GM12878 (cell line): Measurements from ENCODE around the gene ITGBL1. TPM values are rescaled to one million over a fixed set of nuclear protein-coding genes. Genes with fewer than 3 reads are reported as not detected.

Experiments used
- ATAC-seq: fragments of 200-7000 bp; cut with Tn5 transposase; 3 replicates; pipeline ENCODE4 v1.9.1; 2020; ENCODE audit warnings: mild to moderate bottlenecking, moderate library complexity
- BruUV-seq: library from RNA; stranded (reverse); fragments of 400-500 nt; replicated peaks from 2 replicates; lab custom pipeline; 2021; lab: Mats Ljungman, UMichigan
- CTCF ChIA-PET: fragments of 300-600 bp; sonication (Branson Sonifier 250); formaldehyde crosslinking; extraction: SDS; loops from one replicate; lab custom pipeline; 2021; ENCODE audit warnings: inconsistent platforms; lab: Yijun Ruan, JAX
- POLR2A ChIA-PET: fragments of 350-600 bp; formaldehyde crosslinking; extraction: SDS; loops from one replicate; lab custom pipeline; 2021; ENCODE audit warnings: inconsistent platforms; lab: Charles Lee
- RAD21 ChIA-PET: fragments of 300-600 bp; sonication (Branson Sonifier 250); formaldehyde crosslinking; loops from one replicate; lab custom pipeline; 2023; ENCODE audit warnings: antibody characterized with exemption; ENCODE audit not compliant: unreplicated experiment; lab: Charles Lee
- SMC1A ChIA-PET: fragments of 300-600 bp; sonication (Branson Sonifier 250); formaldehyde crosslinking; loops from one replicate; lab custom pipeline; 2023; ENCODE audit not compliant: unreplicated experiment, uncharacterized antibody; lab: Charles Lee
- DNase-seq: peaks from one replicate; pipeline ENCODE4 v3.0.0-alpha.2; 2011; ENCODE audit warnings: low read depth, low spot score
- FAIRE-seq: peaks from 3 replicates; lab custom pipeline; 2011; peaks lifted over from hg19 to GRCh38; lab: Jason Lieb, UNC
- H2AFZ ChIP-seq: 2 replicates; pipeline ENCODE4 v1.6.0; 2011; ENCODE audit warnings: low read depth, low read length, control low read depth; ENCODE audit not compliant: control insufficient read depth
- H3K27ac ChIP-seq: 2 replicates; pipeline ENCODE4 v1.5.1; 2011; ENCODE audit warnings: control low read depth; ENCODE audit not compliant: control insufficient read depth, insufficient read depth
- H3K27me3 ChIP-seq, 2 experiments: replicated peaks in 1 of 2; 2 replicates each; pipeline versions ENCODE4 v1.6.0 to v1.6.1; 2011; ENCODE audit warnings: low read length in 1 of 2; ENCODE audit not compliant: control insufficient read depth in 2 of 2, insufficient read depth in 2 of 2
- H3K36me3 ChIP-seq, 2 experiments: 2 replicates each; pipeline ENCODE4 v1.5.1; 2011; ENCODE audit warnings: low read length in 1 of 2; ENCODE audit not compliant: control insufficient read depth in 2 of 2, insufficient read depth in 2 of 2
- H3K4me1 ChIP-seq: 2 replicates; pipeline ENCODE4 v1.6.1; 2011; ENCODE audit warnings: mild to moderate bottlenecking, low read length, moderate library complexity, mixed read lengths; ENCODE audit not compliant: control insufficient read depth, insufficient read depth
- H3K4me2 ChIP-seq: 2 replicates; pipeline ENCODE4 v1.6.0; 2011; ENCODE audit warnings: control low read depth; ENCODE audit not compliant: control insufficient read depth, insufficient read depth
- H3K4me3 ChIP-seq: fragments of 200-600 bp; sonication (generic); 2 replicates; pipeline ENCODE4 v1.5.1; 2016
- H3K79me2 ChIP-seq: 2 replicates; pipeline ENCODE4 v1.6.0; 2011; ENCODE audit warnings: low read length; ENCODE audit not compliant: control insufficient read depth, insufficient read depth
- H3K9ac ChIP-seq: 2 replicates; pipeline ENCODE4 v1.8.0; 2011; ENCODE audit warnings: low read length, control low read depth, mixed read lengths; ENCODE audit not compliant: control insufficient read depth, insufficient read depth
- H3K9me3 ChIP-seq: replicated peaks from 3 replicates; pipeline ENCODE4 v1.5.1; 2011; ENCODE audit warnings: mild to moderate bottlenecking, low read length; ENCODE audit not compliant: control insufficient read depth, insufficient read depth
- H4K20me1 ChIP-seq: 2 replicates; pipeline ENCODE4 v1.6.0; 2011; ENCODE audit not compliant: control insufficient read depth, insufficient read depth
- ATF3 ChIP-seq: IDR thresholded peaks from 2 replicates; pipeline ENCODE4 v1.6.1; 2011; ENCODE audit warnings: low read depth, mild to moderate bottlenecking, low read length, moderate library complexity, borderline replicate concordance; ENCODE audit errors: extremely low read depth
- BACH1 ChIP-seq: fragments of 450-650 bp; IDR thresholded peaks from 2 replicates; pipeline ENCODE4 v1.6.1; 2017; ENCODE audit warnings: mild to moderate bottlenecking, borderline replicate concordance
- CHD4 ChIP-seq: fragments of 200-600 bp; sonication (generic); IDR thresholded peaks from 2 replicates; pipeline ENCODE4 v1.6.1; 2016; ENCODE audit warnings: mild to moderate bottlenecking
- HDAC2 ChIP-seq: fragments of 200-600 bp; sonication (generic); IDR thresholded peaks from 2 replicates; pipeline ENCODE4 v1.6.1; 2017
- JUND ChIP-seq: IDR thresholded peaks from 2 replicates; pipeline ENCODE4 v1.6.1; 2012; ENCODE audit warnings: low read depth, mild to moderate bottlenecking, low read length, improper control_type of control experiment, moderate library complexity
- NRF1 ChIP-seq: conservative IDR thresholded peaks from 2 replicates; pipeline ENCODE4 v1.6.1; 2011; ENCODE audit warnings: mild to moderate bottlenecking, low read depth, low read length, improper control_type of control experiment
- PAX5 ChIP-seq: IDR thresholded peaks from 2 replicates; pipeline ENCODE4 v1.6.1; 2011; ENCODE audit warnings: low read depth, low read length, borderline replicate concordance
- PRDM15 ChIP-seq: fragments of 450-650 bp; formaldehyde crosslinking; IDR thresholded peaks from 2 replicates; pipeline ENCODE4 v1.4.0; 2020; ENCODE audit warnings: mild to moderate bottlenecking, moderate library complexity
- RELB ChIP-seq: fragments of 450-650 bp; IDR thresholded peaks from 2 replicates; pipeline ENCODE4 v1.6.1; 2017; ENCODE audit warnings: low read depth, mild to moderate bottlenecking, moderate library complexity
- RUNX3 ChIP-seq: IDR thresholded peaks from 2 replicates; pipeline ENCODE4 v1.6.1; 2012; ENCODE audit warnings: low read length, inconsistent platforms
- TCF3 ChIP-seq: IDR thresholded peaks from 2 replicates; pipeline ENCODE4 v1.6.1; 2012; ENCODE audit warnings: low read depth, mild to moderate bottlenecking, low read length, borderline replicate concordance; ENCODE audit not compliant: insufficient read depth
- USF2 ChIP-seq: IDR thresholded peaks from 2 replicates; pipeline ENCODE4 v1.6.1; 2011; ENCODE audit warnings: low read depth, low read length, improper control_type of control experiment, borderline replicate concordance
- ZBTB4 ChIP-seq: fragments of 450-650 bp; formaldehyde crosslinking; IDR thresholded peaks from 2 replicates; pipeline ENCODE4 v1.4.0; 2022; ENCODE audit warnings: mild to moderate bottlenecking, moderate library complexity
- ZNF622 ChIP-seq: fragments of 450-650 bp; IDR thresholded peaks from 2 replicates; pipeline ENCODE4 v1.6.1; 2017; ENCODE audit warnings: mild to moderate bottlenecking, inconsistent platforms
- WGBS: methylation state at CpG from one replicate; pipeline ENCODE4 v1.1.6; 2016; ENCODE audit warnings: low lambda C conversion rate; ENCODE audit not compliant: insufficient replicate concordance, insufficient coverage; ENCODE audit errors: missing lambda C conversion rate; 5-methylcytosine and 5-hydroxymethylcytosine counted together
- in situ Hi-C: fragments of 300-500 bp; cut with MboI; formaldehyde crosslinking; loops from 9 replicates; pipeline ENCODE4 v1.14.3; 2018; ENCODE audit warnings: mixed read lengths
- intact Hi-C: fragments of 100-400 bp; cut with micrococcal nuclease; formaldehyde crosslinking; loops from one replicate; pipeline ENCODE4 v1.14.2; 2022; ENCODE audit not compliant: unreplicated experiment
- polyA plus RNA-seq, 11 experiments: library from polyadenylated mRNA; depleted of rRNA in 4 of 11; unstranded in 6 of 11; stranded (reverse) in 5 of 11; fragments of >200 nt; fragmentation: Nextera tagmentation in 4 of 11; fragmentation: Illumina TruSeq in 1 of 11; extraction: Ambion mirVana in 4 of 11; extraction: Trizol in 1 of 11; gene quantifications; 1 replicate in 1 of 11; 2 replicates in 10 of 11; pipeline versions ENCODE4 v1.2.1 to v1.2.3, GENCODE V29; 2011 to 2016; ENCODE audit warnings: inconsistent platforms in 2 of 11, missing spikeins in 2 of 11, low read depth in 1 of 11
- total RNA-seq, 4 experiments: library from RNA; depleted of rRNA in 3 of 4; stranded (reverse); fragments of >200 nt in 3 of 4; fragmentation: Illumina TruSeq in 1 of 4; extraction: Trizol in 1 of 4; gene quantifications; 2 replicates each; pipeline versions ENCODE4 v1.2.1 to v1.2.3, GENCODE V29; 2013 to 2021

The ITGBL1 gene
- total and polyA plus RNA-seq, 10 of the 15 experiments (the other 5 are each of a cell fraction or from before 2014, with no cell fraction given) = 0.17 to 2.8 (median 0.28) TPM; not detected in 3

GRCh38 chr13:101584331-101584730 lies 131.9 kb downstream of the ITGBL1 start (continued):
- TF ChIP-seq PRDM15 = no peak
- TF ChIP-seq JUND = no peak
- no peak for TF ChIP-seq BACH1
- no peak for TF ChIP-seq ZNF622
- TF ChIP-seq ATF3 = no peak

- Histone ChIP-seq H3K4me3 (no peak overlapping the region), H3K36me3 (no peaks in the 10 kb centered on the region), H3K9ac (no peak overlapping the region), H4K20me1 (no peaks in the 10 kb centered on the region), H3K4me2 (no peak overlapping the region), H3K27me3 (no peaks in the 10 kb centered on the region), H3K79me2 (no peaks in the 10 kb centered on the region), H3K4me1 (no peaks in the 10 kb centered on the region), H2AFZ (no peak overlapping the region), H3K27ac (no peak overlapping the region), H3K9me3 (no peaks in the 10 kb centered on the region)
- ChIA-PET CTCF (no interaction called here), POLR2A (no interaction called here), RAD21 (no interaction called here), SMC1A (no interaction called here)
- DNase-seq (no peak), ATAC-seq (no peak), FAIRE-seq (no peak)
- intact Hi-C loops (no loop called here), in situ Hi-C loops (no loop called here)
- WGBS = 99% methylated on average over 4 of the region's 4 CpGs
- BruUV-seq = no TSS peak
- TF ChIP-seq NRF1 = no peak
- no peak for TF ChIP-seq TCF3
- TF ChIP-seq RELB = no peak
- TF ChIP-seq RUNX3 = no peak
- TF ChIP-seq PAX5 = no peak
- no peak for TF ChIP-seq ZBTB4 (CRISPR knock-in tag)
- no peak for TF ChIP-seq CHD4
- no peak for TF ChIP-seq USF2
- no peak for TF ChIP-seq HDAC2
Measured at GRCh38 chr13:101590479-101590878, 138.0 kb downstream of the ITGBL1 start.
